D341Med (cell line): ENCODE data around the gene RFK.

Experiments
- DNase-seq: peaks from one replicate; pipeline ENCODE4 v3.0.0; 2012; ENCODE audit warnings: low spot score

RFK gene

DNA sequence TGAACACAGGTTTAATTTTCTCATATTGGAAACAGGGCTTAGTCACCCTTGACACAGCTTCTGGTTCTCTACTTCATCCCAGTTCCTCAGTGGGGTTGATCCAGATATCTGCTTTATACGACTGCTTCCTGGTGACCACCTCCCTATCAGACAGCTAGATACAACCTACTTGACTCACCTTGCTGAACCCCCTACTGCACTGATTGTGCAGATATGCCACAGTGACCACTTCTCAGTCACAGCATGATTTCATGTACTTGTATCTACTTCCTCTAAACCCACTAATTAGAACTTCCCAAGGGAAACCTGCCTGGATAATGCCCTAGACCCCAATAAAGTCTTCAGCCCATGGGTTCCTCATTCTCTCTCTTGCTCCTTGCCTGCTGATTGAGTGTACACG lies 18.4 kb upstream of the RFK start:
- no peak for DNase-seq

DNA sequence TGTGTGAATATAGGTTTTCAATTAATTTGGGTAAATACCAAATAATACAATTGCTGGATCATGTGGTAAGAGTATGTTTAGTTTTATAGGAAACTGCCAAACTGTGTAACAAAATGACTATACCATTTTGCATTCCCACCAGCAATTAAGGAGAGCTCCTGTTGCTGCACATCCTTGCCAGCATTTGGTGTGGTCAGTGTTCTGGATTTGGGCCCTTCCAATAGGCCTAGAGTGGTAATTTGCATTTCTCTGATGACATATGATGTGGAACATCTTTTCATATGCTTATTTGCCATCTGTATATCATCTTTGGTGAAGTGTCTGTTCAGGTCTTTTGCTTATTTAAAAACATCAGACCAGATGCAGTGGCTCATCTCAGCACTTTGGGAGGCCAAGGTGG lies 11.6 kb upstream of the RFK start:
- no peak for DNase-seq

GRCh38 chr9:76405340-76405739 lies 11.1 kb upstream of the RFK start:
- DNase-seq, result no peak

DNA sequence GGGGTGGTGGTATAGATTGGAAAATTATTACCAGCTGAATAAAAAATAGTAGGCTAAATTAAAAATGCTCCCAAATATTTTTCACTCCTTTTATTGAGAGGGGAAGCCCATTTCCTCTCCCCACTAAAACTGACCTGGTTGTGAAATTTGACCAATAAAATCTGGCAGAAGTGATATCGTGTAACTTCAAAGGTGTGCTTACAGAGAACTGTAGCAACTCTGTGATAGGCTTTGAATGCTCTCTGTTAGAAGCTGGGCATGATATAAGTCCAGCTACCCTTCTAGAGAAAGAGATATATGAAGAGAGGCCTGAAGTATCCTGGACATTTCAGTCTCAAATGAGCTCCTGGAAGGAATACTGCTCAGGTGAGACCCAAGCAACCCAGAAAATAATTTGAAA lies 10.2 kb upstream of the RFK start:
- DNase-seq, result no peak

- DNase-seq, result peak; percentile 21
Observed at GRCh38 chr9:76403352-76403751, 9.1 kb upstream of the RFK start.

DNA sequence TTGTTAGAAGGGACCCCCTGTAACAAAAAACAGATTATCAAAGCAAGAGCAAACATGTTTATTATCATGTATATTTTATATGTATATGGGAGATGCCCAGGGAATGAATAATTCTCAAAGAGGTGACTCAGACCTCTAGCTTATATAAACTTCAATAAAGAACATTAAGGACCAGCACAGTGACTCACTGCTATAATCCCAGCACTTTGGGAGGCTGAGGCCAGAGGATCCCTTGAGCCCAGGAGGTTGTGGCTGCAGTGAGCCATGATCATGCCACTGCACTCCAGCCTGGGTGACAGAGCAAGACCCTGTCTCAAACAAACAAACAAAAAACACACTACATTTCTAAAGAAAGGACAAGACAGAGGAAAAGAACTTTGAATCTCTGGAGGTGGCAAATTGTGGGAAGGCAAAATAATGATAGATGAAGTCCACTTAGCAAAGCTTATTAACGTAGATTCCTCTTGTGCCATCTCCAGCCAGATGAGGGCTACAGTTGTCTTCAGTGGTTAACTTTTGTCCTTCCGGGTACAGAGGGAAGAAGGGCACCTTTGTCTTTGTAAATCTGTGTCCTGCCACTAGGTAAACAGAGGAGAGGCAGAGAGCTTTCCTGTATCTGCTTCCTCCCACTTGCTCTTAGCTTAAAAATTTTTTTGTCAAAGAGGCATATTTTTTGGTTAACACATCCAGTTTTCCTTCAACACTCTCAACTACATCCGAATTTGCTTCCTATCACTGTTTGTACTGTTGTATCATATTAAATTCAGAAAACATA lies 7.5 kb upstream of the RFK start:
- no peak for DNase-seq

DNA sequence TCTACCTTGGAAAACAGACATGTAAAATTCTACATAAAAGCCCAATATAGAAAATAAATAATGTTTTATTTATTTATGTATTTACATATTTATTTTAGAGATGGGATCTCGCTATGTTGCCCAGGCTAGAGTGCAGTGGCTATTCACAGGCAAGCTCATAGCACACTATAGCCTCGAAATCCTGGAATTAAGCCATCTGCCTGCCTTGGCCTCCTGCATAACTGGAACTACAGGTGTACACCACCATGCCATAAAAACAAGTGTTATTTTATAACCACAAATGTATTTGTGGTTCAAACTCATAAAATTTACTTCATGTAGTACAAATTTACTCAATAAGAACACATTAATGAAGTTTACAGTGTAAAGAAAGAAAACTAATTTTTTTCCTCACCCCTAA lies 7.0 kb upstream of the RFK start:
- no peak for DNase-seq

- no peak for DNase-seq
Observed at GRCh38 chr9:76400534-76401096, 6.4 kb upstream of the RFK start.

DNA sequence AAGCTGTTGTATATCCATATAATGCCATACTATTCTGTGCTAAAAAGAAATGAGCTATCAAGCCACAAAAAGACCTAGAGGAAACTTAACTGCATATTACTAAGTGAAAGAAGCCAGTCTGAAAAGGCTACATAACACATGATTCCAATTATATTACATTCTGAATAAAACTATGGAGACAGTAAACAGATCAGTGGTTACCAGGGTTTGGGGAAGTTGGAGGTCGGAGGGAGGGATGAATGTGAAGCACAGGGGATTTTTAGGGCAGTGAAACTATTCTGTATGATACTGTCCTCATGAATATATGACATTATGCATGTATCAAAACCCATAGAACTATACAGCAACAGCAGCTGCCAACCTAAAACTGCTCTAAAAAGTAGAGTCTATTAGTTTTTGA lies 5.6 kb upstream of the RFK start:
- DNase-seq, result no peak

GRCh38 chr9:76396597-76396996 lies 2.4 kb upstream of the RFK start:
- no peak for DNase-seq

- no peak for DNase-seq
Observed at GRCh38 chr9:76396144-76396543, 1.9 kb upstream of the RFK start.

DNA sequence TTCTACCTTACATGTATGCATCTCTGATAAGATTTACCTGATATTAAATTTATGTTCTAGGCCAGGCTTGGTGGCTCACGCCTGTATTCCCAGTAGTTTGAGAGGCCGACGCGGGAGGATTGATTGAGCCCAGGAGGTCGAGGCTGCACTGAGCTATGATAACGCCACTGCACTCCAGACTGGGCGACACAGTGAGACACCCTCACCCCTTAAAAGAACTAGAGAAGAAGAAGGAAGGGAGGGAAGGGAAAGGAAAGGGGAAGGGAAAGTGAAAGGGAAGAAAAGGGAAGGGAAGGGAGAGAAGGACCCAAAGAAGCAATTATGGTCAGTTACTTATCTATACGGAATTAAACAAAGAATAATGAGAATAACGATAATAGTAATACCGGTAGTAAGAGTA lies 1.2 kb upstream of the RFK start:
- no peak for DNase-seq

GRCh38 chr9:76394960-76395252 lies 680 bp upstream of the RFK start:
- peak; percentile 54 for DNase-seq

- no peak for DNase-seq
Observed at GRCh38 chr9:76390656-76391055, 3.6 kb downstream of the RFK start.

- no peak for DNase-seq
Observed at GRCh38 chr9:76379494-76379893, 14.7 kb downstream of the RFK start.

DNA sequence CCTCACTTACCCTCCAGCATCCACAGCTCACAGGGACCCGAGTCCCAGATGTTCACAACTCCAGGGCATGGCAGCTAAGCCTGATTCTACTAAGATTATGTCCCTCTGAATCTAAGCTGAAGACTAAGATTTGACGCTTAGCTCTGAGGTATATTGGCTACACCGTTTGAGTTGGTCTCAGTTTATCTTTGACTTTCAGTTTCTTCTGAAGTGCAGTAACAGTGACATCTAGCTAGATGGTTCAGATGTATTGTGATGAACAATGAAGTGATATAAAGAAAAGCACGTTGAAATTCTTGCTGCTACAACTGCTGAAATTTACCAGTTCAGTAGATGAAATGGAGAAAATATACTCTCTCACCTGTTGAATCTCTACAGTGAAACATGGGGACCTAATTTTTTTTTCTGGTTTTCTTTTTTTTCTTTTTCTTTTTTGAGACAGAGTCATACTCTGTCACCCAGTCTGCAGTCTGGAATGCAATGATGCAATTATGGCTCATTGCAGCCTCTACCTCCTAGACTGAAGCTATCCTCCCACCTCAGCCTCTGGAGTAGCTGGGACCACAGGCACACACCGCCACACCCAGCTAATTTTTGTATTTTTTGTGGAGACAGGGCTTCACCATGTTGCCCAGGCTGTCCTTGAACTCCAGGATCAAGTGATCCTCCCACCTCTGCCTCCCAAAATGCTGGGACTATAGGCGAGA lies 15.7 kb downstream of the RFK start:
- DNase-seq, result no peak

- no peak for DNase-seq
Observed at GRCh38 chr9:76377791-76378190, 16.4 kb downstream of the RFK start.

GRCh38 chr9:76374783-76375559 lies 19.3 kb downstream of the RFK start:
- no peak for DNase-seq

- DNase-seq, result no peak
Observed at GRCh38 chr9:76373784-76374474, 20.3 kb downstream of the RFK start.

GRCh38 chr9:76373173-76373783 lies 20.9 kb downstream of the RFK start:
- DNase-seq, result no peak

DNA sequence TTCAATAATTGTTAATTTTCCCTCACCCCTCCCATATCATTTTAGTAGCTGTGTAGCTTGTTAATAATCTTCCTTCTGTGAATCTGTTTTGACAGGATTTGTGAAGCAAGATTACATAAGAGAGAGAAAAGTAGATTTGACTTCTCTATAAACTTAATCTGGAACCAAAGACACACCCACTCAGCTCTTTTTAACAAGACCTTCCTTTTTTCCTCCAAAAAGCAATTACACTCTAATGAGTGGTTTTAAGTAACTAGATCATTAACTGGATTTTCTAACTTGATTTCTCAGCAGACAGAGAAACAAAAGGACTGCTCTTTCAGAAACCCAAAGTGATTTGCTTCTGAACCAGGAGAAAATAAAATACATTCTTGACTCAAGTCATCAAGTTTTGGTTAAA lies 21.9 kb downstream of the RFK start:
- DNase-seq, result no peak

GRCh38 chr9:76371901-76372300 lies 22.3 kb downstream of the RFK start:
- DNase-seq, result no peak
